ENCODE results near the gene PC. TPM values are rescaled to one million over a fixed set of nuclear protein-coding genes. Genes with fewer than 3 reads are reported as not detected.
"Not testable (repeated sequence)": the region's sequence is repeated elsewhere in the genome, so short reads cannot be mapped to it uniquely, and the experiment has no call there.

Gene PC
- polyA plus RNA-seq, 1 donor (not counting 4 experiments of a cell fraction or from before 2014, with no cell fraction given), result 13.3 TPM

GRCh38 chr11:66834943-66835342, 123.2 kb downstream of the PC start:
- Histone ChIP-seq H3K4me1 (ENCODE audit: control insufficient read depth, extremely low read depth, insufficient read depth, low read length) (no peaks in the 10 kb centered on the region), H3K27me3 (ENCODE audit: control insufficient read depth, extremely low read depth, insufficient read depth, low read length) (no peaks in the 10 kb centered on the region), H2AFZ (ENCODE audit: control insufficient read depth, low read length) (no peak overlapping the region), H3K79me2 (ENCODE audit: control insufficient read depth, insufficient read depth, low read length) (peaks cover 2% of the 10 kb centered on the region), H3K4me2 (ENCODE audit: control insufficient read depth, extremely low read depth, insufficient read depth, low read depth, low read length) (no peak overlapping the region), H3K36me3 (ENCODE audit: control insufficient read depth in 2 of 2, extremely low read depth in 1 of 2, insufficient read depth in 2 of 2, low read length in 2 of 2) (peaks cover 9 to 11% of the 10 kb centered on the region in 2 experiments), H3K9ac (ENCODE audit: control insufficient read depth, extremely low read depth, insufficient read depth, low read length) (no peak overlapping the region), H3K27ac (ENCODE audit: control insufficient read depth, insufficient read depth, low read length) (no peak overlapping the region), H3K9me3 (ENCODE audit: control insufficient read depth, low read depth, low read length) (no peaks in the 10 kb centered on the region), H4K20me1 (ENCODE audit: control insufficient read depth, extremely low read depth, insufficient read depth, low read length) (no peaks in the 10 kb centered on the region), H3K9me1 (ENCODE audit: control insufficient read depth, extremely low read depth, insufficient read depth, low read length) (no peaks in the 10 kb centered on the region), H3K4me3 (ENCODE audit: control insufficient read depth in 2 of 3, extremely low read depth in 1 of 3, insufficient read depth in 2 of 3, low read depth in 1 of 3, low read length in 3 of 3) (no peak overlapping the region)
- TF ChIP-seq EZH2 (IDR thresholded peaks at IDR 0.05; ENCODE audit: low read length) (no peak), CTCF (optimal IDR thresholded peaks at IDR 0.05 in 1 of 3, IDR thresholded peaks at IDR 0.05 in 1 of 3, conservative IDR thresholded peaks at IDR 0.05 in 1 of 3; ENCODE audit: extremely low read depth in 1 of 3, insufficient read depth in 2 of 3, low read length in 3 of 3) (no peak)
- dilution Hi-C loops (cut with MboI; ENCODE audit: extremely low pct_ligation_motif_present, low sequenced_read_pairs), result no loop called here
- DNase-seq (ENCODE audit: low read depth, low spot score) (no peak), FAIRE-seq (no peak)

GRCh38 chr11:66834539-66834845, 123.7 kb downstream of the PC start:
- Histone ChIP-seq H3K36me3 (ENCODE audit: control insufficient read depth in 2 of 2, extremely low read depth in 1 of 2, insufficient read depth in 2 of 2, low read length in 2 of 2) (peaks cover 9 to 11% of the 10 kb centered on the region in 2 experiments), H2AFZ (ENCODE audit: control insufficient read depth, low read length) (no peak overlapping the region), H3K4me2 (ENCODE audit: control insufficient read depth, extremely low read depth, insufficient read depth, low read depth, low read length) (no peak overlapping the region), H3K9me1 (ENCODE audit: control insufficient read depth, extremely low read depth, insufficient read depth, low read length) (no peaks in the 10 kb centered on the region), H3K4me3 (ENCODE audit: control insufficient read depth in 2 of 3, extremely low read depth in 1 of 3, insufficient read depth in 2 of 3, low read depth in 1 of 3, low read length in 3 of 3) (no peak overlapping the region), H3K79me2 (ENCODE audit: control insufficient read depth, insufficient read depth, low read length) (no peaks in the 10 kb centered on the region), H3K27me3 (ENCODE audit: control insufficient read depth, extremely low read depth, insufficient read depth, low read length) (no peaks in the 10 kb centered on the region), H3K9ac (ENCODE audit: control insufficient read depth, extremely low read depth, insufficient read depth, low read length) (no peak overlapping the region), H4K20me1 (ENCODE audit: control insufficient read depth, extremely low read depth, insufficient read depth, low read length) (no peaks in the 10 kb centered on the region), H3K9me3 (ENCODE audit: control insufficient read depth, low read depth, low read length) (no peaks in the 10 kb centered on the region), H3K27ac (ENCODE audit: control insufficient read depth, insufficient read depth, low read length) (no peak overlapping the region), H3K4me1 (ENCODE audit: control insufficient read depth, extremely low read depth, insufficient read depth, low read length) (no peaks in the 10 kb centered on the region)
- DNase-seq (ENCODE audit: low read depth, low spot score) (no peak), FAIRE-seq (no peak)
- dilution Hi-C loops (cut with MboI; ENCODE audit: extremely low pct_ligation_motif_present, low sequenced_read_pairs), result no loop called here
- TF ChIP-seq CTCF (optimal IDR thresholded peaks at IDR 0.05 in 1 of 3, IDR thresholded peaks at IDR 0.05 in 1 of 3, conservative IDR thresholded peaks at IDR 0.05 in 1 of 3; ENCODE audit: extremely low read depth in 1 of 3, insufficient read depth in 2 of 3, low read length in 3 of 3) (no peak), EZH2 (IDR thresholded peaks at IDR 0.05; ENCODE audit: low read length) (no peak)

- H3K79me2 ChIP-seq (ENCODE audit: control insufficient read depth, insufficient read depth, low read length); H2AFZ ChIP-seq (ENCODE audit: control insufficient read depth, low read length); H3K9ac ChIP-seq (ENCODE audit: control insufficient read depth, extremely low read depth, insufficient read depth, low read length); FAIRE-seq; H3K4me3 ChIP-seq (ENCODE audit: control insufficient read depth in 2 of 3, extremely low read depth in 1 of 3, insufficient read depth in 2 of 3, low read depth in 1 of 3, low read length in 3 of 3); H3K9me1 ChIP-seq (ENCODE audit: control insufficient read depth, extremely low read depth, insufficient read depth, low read length); H3K9me3 ChIP-seq (ENCODE audit: control insufficient read depth, low read depth, low read length); H3K27me3 ChIP-seq (ENCODE audit: control insufficient read depth, extremely low read depth, insufficient read depth, low read length); H3K27ac ChIP-seq (ENCODE audit: control insufficient read depth, insufficient read depth, low read length); H3K4me1 ChIP-seq (ENCODE audit: control insufficient read depth, extremely low read depth, insufficient read depth, low read length); dilution Hi-C loops (cut with MboI; ENCODE audit: extremely low pct_ligation_motif_present, low sequenced_read_pairs); H4K20me1 ChIP-seq (ENCODE audit: control insufficient read depth, extremely low read depth, insufficient read depth, low read length); DNase-seq (ENCODE audit: low read depth, low spot score); H3K4me2 ChIP-seq (ENCODE audit: control insufficient read depth, extremely low read depth, insufficient read depth, low read depth, low read length): not testable (repeated sequence)
- peaks cover 0 to 12% of the 10 kb centered on the region in 2 experiments for H3K36me3 ChIP-seq (ENCODE audit: control insufficient read depth in 2 of 2, extremely low read depth in 1 of 2, insufficient read depth in 2 of 2, low read length in 2 of 2)
These were observed 133.6 kb downstream of the PC start for GRCh38 chr11:66824573-66824972.
